ENCODE data around the gene LGR6.
"Not testable (repeated sequence)": the region's sequence is repeated elsewhere in the genome, so short reads cannot be mapped to it uniquely, and the experiment has no call there.

LGR6 gene

GRCh38 chr1:202223121-202223860 is 29.7 kb downstream of the LGR6 start:
- no peak for DNase-seq

GRCh38 chr1:202224453-202224852 is 30.9 kb downstream of the LGR6 start:
- DNase-seq: no peak

- DNase-seq: no peak
Observed at GRCh38 chr1:202225131-202225530, 31.5 kb downstream of the LGR6 start.

GRCh38 chr1:202227053-202227672 is 33.6 kb downstream of the LGR6 start:
- DNase-seq: no peak

- DNase-seq: no peak
Observed at GRCh38 chr1:202227997-202228401, 34.4 kb downstream of the LGR6 start.

- DNase-seq: no peak
Observed at GRCh38 chr1:202228484-202229122, 35.0 kb downstream of the LGR6 start.

- no peak for DNase-seq
Observed at GRCh38 chr1:202229376-202229775, 35.8 kb downstream of the LGR6 start.

GRCh38 chr1:202230061-202230938 is 36.7 kb downstream of the LGR6 start:
- DNase-seq: no peak

- no peak for DNase-seq
Observed at GRCh38 chr1:202230939-202231645, 37.5 kb downstream of the LGR6 start.

GRCh38 chr1:202233171-202233570 is 39.6 kb downstream of the LGR6 start:
- DNase-seq: no peak

GRCh38 chr1:202233804-202234203 is 40.2 kb downstream of the LGR6 start:
- DNase-seq: no peak

GRCh38 chr1:202234331-202235002 is 40.9 kb downstream of the LGR6 start:
- no peak for DNase-seq

- no peak for DNase-seq
Observed at GRCh38 chr1:202235003-202235660, 41.5 kb downstream of the LGR6 start.

- DNase-seq: peak; percentile 76
Observed at GRCh38 chr1:202235856-202236837, 42.5 kb downstream of the LGR6 start.

- DNase-seq: no peak
Observed at GRCh38 chr1:202237052-202237451, 43.5 kb downstream of the LGR6 start.

- no peak for DNase-seq
Observed at GRCh38 chr1:202238914-202239313, 45.3 kb downstream of the LGR6 start.

- not testable (repeated sequence) for DNase-seq
Observed at GRCh38 chr1:202240226-202240625, 46.6 kb downstream of the LGR6 start.

GRCh38 chr1:202240956-202241355 is 47.4 kb downstream of the LGR6 start:
- DNase-seq: no peak

- no peak for DNase-seq
Observed at GRCh38 chr1:202241376-202242079, 47.9 kb downstream of the LGR6 start.
